Right lung (tissue), 5 donors: Measurements from ENCODE around the gene SCAANT1. TPM values are rescaled to one million over a fixed set of nuclear protein-coding genes. Genes with fewer than 3 reads are reported as not detected.

Source experiments
- DNase-seq, 2 donors: peaks; one replicate each; pipeline ENCODE4 v3.0.0-alpha.2; 2013
- polyA plus RNA-seq, 5 donors: library from polyadenylated mRNA; unstranded; fragments of 120-200 nt; gene quantifications; one replicate each; pipeline versions ENCODE4 v1.2.1 to v1.2.3, GENCODE V29; 2013; ENCODE audit warnings: inconsistent platforms in 1 of 5, low replicate concordance in 1 of 5; ENCODE audit not compliant: insufficient read length in 5 of 5, insufficient read depth in 1 of 5

Gene SCAANT1
- polyA plus RNA-seq, 5 donors: 1.1 to 2.7 (median 1.4) TPM

GRCh38 chr3:63900459-63900858 lies 11.7 kb downstream of the SCAANT1 start:
- no peak for DNase-seq

GRCh38 chr3:63900010-63900409 lies 12.2 kb downstream of the SCAANT1 start:
- DNase-seq: no peak

- no peak for DNase-seq
Measured at GRCh38 chr3:63896332-63897030, 15.7 kb downstream of the SCAANT1 start.

GRCh38 chr3:63895422-63896189 lies 16.6 kb downstream of the SCAANT1 start:
- DNase-seq: no peak

GRCh38 chr3:63892773-63893352 lies 19.3 kb downstream of the SCAANT1 start:
- DNase-seq: no peak

GRCh38 chr3:63891518-63891917 lies 20.7 kb downstream of the SCAANT1 start:
- no peak for DNase-seq

GRCh38 chr3:63886858-63887257 lies 25.3 kb downstream of the SCAANT1 start:
- no peak for DNase-seq

- no peak for DNase-seq
Measured at GRCh38 chr3:63880653-63881052, 31.5 kb downstream of the SCAANT1 start.

GRCh38 chr3:63878394-63879060 lies 33.7 kb downstream of the SCAANT1 start:
- DNase-seq: no peak

GRCh38 chr3:63877737-63878393 lies 34.3 kb downstream of the SCAANT1 start:
- no peak for DNase-seq

- no peak for DNase-seq
Measured at GRCh38 chr3:63876260-63876659, 35.9 kb downstream of the SCAANT1 start.

GRCh38 chr3:63875510-63875909 lies 36.7 kb downstream of the SCAANT1 start:
- no peak for DNase-seq

- no peak for DNase-seq
Measured at GRCh38 chr3:63874769-63875168, 37.4 kb downstream of the SCAANT1 start.

- no peak for DNase-seq
Measured at GRCh38 chr3:63872135-63872924, 39.9 kb downstream of the SCAANT1 start.

- DNase-seq: no peak
Measured at GRCh38 chr3:63870615-63871005, 41.6 kb downstream of the SCAANT1 start.

GRCh38 chr3:63869940-63870614 lies 42.1 kb downstream of the SCAANT1 start:
- DNase-seq: no peak

- no peak for DNase-seq
Measured at GRCh38 chr3:63867225-63867624, 45.0 kb downstream of the SCAANT1 start.

GRCh38 chr3:63864965-63865327 lies 47.2 kb downstream of the SCAANT1 start:
- DNase-seq: peak in 1 of 2 donors; percentile 10

- peak; percentile 40 to 49 for DNase-seq
Measured at GRCh38 chr3:63864008-63864964, 47.9 kb downstream of the SCAANT1 start.
